ENCODE results near the gene FCRL4. TPM values are rescaled to one million over a fixed set of nuclear protein-coding genes. Genes with fewer than 3 reads are reported as not detected.

FCRL4 gene
- total RNA-seq, 2 experiments from 2014 or later: not detected

GRCh38 chr1:157540852-157541251 is 57.0 kb downstream of the FCRL4 start:
- Mint-ChIP-seq H3K4me3 (no peak overlapping the region), H3K27me3 (peaks cover 19% of the 10 kb centered on the region), H3K4me1 (ENCODE audit: low read depth) (no peaks in the 10 kb centered on the region), H3K27ac (no peak overlapping the region), H3K9me3 (no peaks in the 10 kb centered on the region), H3K36me3 (ENCODE audit: low read depth) (no peaks in the 10 kb centered on the region)
- no peak for TF ChIP-seq CTCF (IDR thresholded peaks at IDR 0.05)
- ChIA-PET CTCF (no interaction called here), POLR2A (no interaction called here)
- intact Hi-C loops (cut with micrococcal nuclease): no loop called here
- no peak for ATAC-seq
- no peak for DNase-seq

GRCh38 chr1:157540160-157540748 is 57.6 kb downstream of the FCRL4 start:
- peaks cover 19% of the 10 kb centered on the region for H3K27me3 Mint-ChIP-seq
- no peaks in the 10 kb centered on the region for H3K4me1 Mint-ChIP-seq (ENCODE audit: low read depth)
- no peak overlapping the region for H3K4me3 Mint-ChIP-seq
- ChIA-PET CTCF (no interaction called here), POLR2A (no interaction called here)
- ATAC-seq (no peak), DNase-seq (no peak)
- no peaks in the 10 kb centered on the region for H3K36me3 Mint-ChIP-seq (ENCODE audit: low read depth)
- no peaks in the 10 kb centered on the region for H3K9me3 Mint-ChIP-seq
- no peak for TF ChIP-seq CTCF (IDR thresholded peaks at IDR 0.05)
- intact Hi-C loops (cut with micrococcal nuclease): no loop called here
- no peak overlapping the region for H3K27ac Mint-ChIP-seq

GRCh38 chr1:157539568-157539967 is 58.3 kb downstream of the FCRL4 start:
- ChIA-PET CTCF (no interaction called here), POLR2A (no interaction called here)
- TF ChIP-seq CTCF (IDR thresholded peaks at IDR 0.05): no peak
- no peak overlapping the region for H3K27ac Mint-ChIP-seq
- no peaks in the 10 kb centered on the region for H3K9me3 Mint-ChIP-seq
- H3K27me3 Mint-ChIP-seq: peaks cover 16% of the 10 kb centered on the region
- ATAC-seq (no peak), DNase-seq (no peak)
- H3K36me3 Mint-ChIP-seq (ENCODE audit: low read depth): no peaks in the 10 kb centered on the region
- no peak overlapping the region for H3K4me3 Mint-ChIP-seq
- H3K4me1 Mint-ChIP-seq (ENCODE audit: low read depth): no peaks in the 10 kb centered on the region
- intact Hi-C loops (cut with micrococcal nuclease): no loop called here

- ATAC-seq (no peak), DNase-seq (no peak)
- no peak overlapping the region for H3K27ac Mint-ChIP-seq
- peaks cover 20% of the 10 kb centered on the region for H3K27me3 Mint-ChIP-seq
- no peaks in the 10 kb centered on the region for H3K36me3 Mint-ChIP-seq (ENCODE audit: low read depth)
- no peak for TF ChIP-seq CTCF (IDR thresholded peaks at IDR 0.05)
- ChIA-PET CTCF (no interaction called here), POLR2A (no interaction called here)
- intact Hi-C loops (cut with micrococcal nuclease): no loop called here
- H3K4me3 Mint-ChIP-seq: no peak overlapping the region
- no peaks in the 10 kb centered on the region for H3K4me1 Mint-ChIP-seq (ENCODE audit: low read depth)
- H3K9me3 Mint-ChIP-seq: no peaks in the 10 kb centered on the region
Measured at GRCh38 chr1:157532569-157532968, 65.3 kb downstream of the FCRL4 start.

- no peaks in the 10 kb centered on the region for H3K36me3 Mint-ChIP-seq (ENCODE audit: low read depth)
- POLR2A ChIA-PET: no interaction called here
- H3K9me3 Mint-ChIP-seq: no peaks in the 10 kb centered on the region
- H3K4me1 Mint-ChIP-seq (ENCODE audit: low read depth): peaks cover 2% of the 10 kb centered on the region
- no peak overlapping the region for H3K27ac Mint-ChIP-seq
- ATAC-seq: no peak
- TF ChIP-seq CTCF (IDR thresholded peaks at IDR 0.05): no peak
- CTCF ChIA-PET: interaction anchor here (1.1 kb wide), 1 partner anchor 56 kb away, joined by 3 read pairs; no protein-coding TSS in a partner anchor
- peaks cover 4% of the 10 kb centered on the region for H3K27me3 Mint-ChIP-seq
- H3K4me3 Mint-ChIP-seq: no peak overlapping the region
- intact Hi-C loops (cut with micrococcal nuclease): no loop called here
- DNase-seq: no peak
Measured at GRCh38 chr1:157523774-157524493, 74.0 kb downstream of the FCRL4 start.

All from activated CD8-positive, alpha-beta T cell treated with anti-CD3 and anti-CD28 coated beads for 36 hours (primary cell).